Esophagus muscularis mucosa (tissue), 4 donors: Measurements from ENCODE around the gene PYGM. TPM values are rescaled to one million over a fixed set of nuclear protein-coding genes. Genes with fewer than 3 reads are reported as not detected.
A peak's percentile ranks its signal among the peaks of the same experiment; 100 is the strongest.

Experiments
- DNase-seq: peaks from one replicate; pipeline ENCODE4 v3.0.0-alpha.2; 2017; ENCODE audit errors: extremely low spot score
- H3K27ac ChIP-seq, 4 donors: fragments of 200-600 bp; sonication (generic); replicated peaks in 1 of 4; 1 replicate in 3 of 4; 2 replicates in 1 of 4; pipeline ENCODE4 v1.5.1; 2016 to 2019; ENCODE audit warnings: mild to moderate bottlenecking in 1 of 4
- H3K27me3 ChIP-seq, 4 donors: fragments of 200-600 bp; sonication (generic); one replicate each; pipeline versions ENCODE4 v1.5.1 to v1.6.0; 2016 to 2019
- H3K36me3 ChIP-seq, 4 donors: fragments of 200-600 bp; sonication (generic); one replicate each; pipeline ENCODE4 v1.5.1; 2016 to 2019
- H3K4me1 ChIP-seq, 4 donors: fragments of 200-600 bp; sonication (generic); one replicate each; pipeline ENCODE4 v1.5.1; 2016 to 2019
- H3K4me3 ChIP-seq, 4 donors: fragments of 200-600 bp; sonication (generic); 1 replicate in 2 of 4; 2 replicates in 2 of 4; pipeline ENCODE4 v1.5.1; 2016 to 2019; ENCODE audit warnings: mild to moderate bottlenecking in 4 of 4, moderate library complexity in 1 of 4
- H3K9me3 ChIP-seq, 4 donors: fragments of 200-600 bp; sonication (generic); 1 replicate in 3 of 4; 2 replicates in 1 of 4; pipeline ENCODE4 v1.5.1; 2016 to 2019
- EP300 ChIP-seq: sonication (generic); formaldehyde crosslinking; IDR thresholded peaks from one replicate; pipeline ENCODE4 v1.6.1; 2017; ENCODE audit warnings: antibody characterized with exemption
- POLR2A ChIP-seq: fragments of 450-650 bp; IDR thresholded peaks from one replicate; pipeline ENCODE4 v1.6.1; 2017; ENCODE audit warnings: antibody characterized with exemption, moderate library complexity, mild to moderate bottlenecking, low read depth
- POLR2AphosphoS5 ChIP-seq, 2 donors: sonication (generic); formaldehyde crosslinking; IDR thresholded peaks; one replicate each; pipeline ENCODE4 v1.6.1; 2017; ENCODE audit warnings: antibody characterized with exemption in 2 of 2
- WGBS: methylation state at CpG from one replicate; pipeline ENCODE4 v1.1.5; 2018; 5-methylcytosine and 5-hydroxymethylcytosine counted together
- intact Hi-C: fragments of 100-400 bp; cut with DNase I; formaldehyde crosslinking; loops from one replicate; pipeline ENCODE4 v1.15.1; 2023
- total RNA-seq, 4 donors: library from RNA; depleted of rRNA; stranded (reverse); fragments of >200 nt; gene quantifications; one replicate each; pipeline versions ENCODE4 v1.1.0 to v1.2.1, GENCODE V29; 2016
- TF ChIP-seq, protein P1 (sequence below), 3 experiments: fragments of 200-600 bp in 2 of 3; fragments of 450-650 bp in 1 of 3; sonication (generic) in 2 of 3; IDR thresholded peaks; one replicate each; pipeline ENCODE4 v1.5.1; 2017 to 2019; ENCODE audit warnings: antibody characterized with exemption in 3 of 3, mild to moderate bottlenecking in 2 of 3, moderate library complexity in 1 of 3

The PYGM gene
- total RNA-seq, 4 donors from 2014 or later = 18.4 to 57.2 (median 26.3) TPM

DNA sequence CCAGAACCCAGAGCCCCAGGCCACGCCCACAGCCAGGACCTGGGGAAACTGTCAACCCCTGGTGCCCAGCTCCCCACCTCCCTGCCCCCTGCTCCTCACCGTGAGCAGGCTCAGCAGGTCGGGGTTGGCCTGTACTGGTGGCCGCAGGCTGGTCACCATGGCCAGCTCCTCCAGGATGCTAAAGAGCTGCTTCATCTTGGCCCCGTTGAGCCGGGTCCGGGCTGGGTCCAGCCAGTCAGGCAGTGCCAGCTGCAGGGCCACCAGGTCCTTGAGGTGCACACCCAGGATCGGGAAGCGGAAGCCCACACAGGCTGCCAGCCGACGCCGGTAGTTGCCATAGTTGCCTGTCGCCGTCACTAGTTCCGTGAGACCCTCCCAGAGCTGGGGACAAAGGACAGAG lies 23.1 kb downstream of the PYGM start:
- TF ChIP-seq POLR2AphosphoS5 (IDR thresholded peaks at IDR 0.05) (no peak), POLR2A (no peak), EP300 (no peak)
- TF ChIP-seq, protein P1, sequence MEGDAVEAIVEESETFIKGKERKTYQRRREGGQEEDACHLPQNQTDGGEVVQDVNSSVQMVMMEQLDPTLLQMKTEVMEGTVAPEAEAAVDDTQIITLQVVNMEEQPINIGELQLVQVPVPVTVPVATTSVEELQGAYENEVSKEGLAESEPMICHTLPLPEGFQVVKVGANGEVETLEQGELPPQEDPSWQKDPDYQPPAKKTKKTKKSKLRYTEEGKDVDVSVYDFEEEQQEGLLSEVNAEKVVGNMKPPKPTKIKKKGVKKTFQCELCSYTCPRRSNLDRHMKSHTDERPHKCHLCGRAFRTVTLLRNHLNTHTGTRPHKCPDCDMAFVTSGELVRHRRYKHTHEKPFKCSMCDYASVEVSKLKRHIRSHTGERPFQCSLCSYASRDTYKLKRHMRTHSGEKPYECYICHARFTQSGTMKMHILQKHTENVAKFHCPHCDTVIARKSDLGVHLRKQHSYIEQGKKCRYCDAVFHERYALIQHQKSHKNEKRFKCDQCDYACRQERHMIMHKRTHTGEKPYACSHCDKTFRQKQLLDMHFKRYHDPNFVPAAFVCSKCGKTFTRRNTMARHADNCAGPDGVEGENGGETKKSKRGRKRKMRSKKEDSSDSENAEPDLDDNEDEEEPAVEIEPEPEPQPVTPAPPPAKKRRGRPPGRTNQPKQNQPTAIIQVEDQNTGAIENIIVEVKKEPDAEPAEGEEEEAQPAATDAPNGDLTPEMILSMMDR (IDR thresholded peaks at IDR 0.05) = no peak
- Histone ChIP-seq H3K27me3 (no peaks in the 10 kb centered on the region), H3K36me3 (peaks cover 7 to 81% (median 57%) of the 10 kb centered on the region in 4 donors), H3K27ac (no peak overlapping the region), H3K4me1 (peaks cover 0 to 16% (median 9%) of the 10 kb centered on the region in 4 donors), H3K9me3 (no peaks in the 10 kb centered on the region), H3K4me3 (no peak overlapping the region)
- 86% methylated on average over 5 of the region's 15 CpGs for WGBS
- no peak for DNase-seq
- intact Hi-C loops = no loop called here

DNA sequence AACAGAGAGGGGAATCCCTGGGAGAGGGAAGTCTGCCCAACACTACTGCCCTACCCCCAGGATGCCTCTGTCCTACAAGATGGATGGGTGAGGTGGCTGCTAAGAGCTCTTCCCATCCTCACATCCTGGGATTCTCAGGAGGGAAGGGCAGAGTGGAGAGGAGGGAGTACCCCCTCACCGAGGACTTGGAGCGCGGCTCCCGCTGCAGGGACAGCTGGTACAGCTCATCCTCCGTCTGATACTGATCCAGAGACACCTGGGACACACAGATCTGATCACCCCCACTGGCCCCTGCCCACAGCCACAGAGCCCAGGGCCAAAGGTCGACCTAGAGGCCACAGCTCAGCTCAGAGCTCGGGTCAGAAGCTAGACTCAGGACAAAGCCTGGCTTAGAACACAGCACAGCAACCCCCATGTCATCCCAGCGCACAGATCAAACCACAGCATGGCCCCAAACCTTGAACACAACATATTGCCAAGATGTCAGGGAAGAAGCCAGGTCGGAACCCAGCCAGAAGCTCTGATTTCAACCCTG lies 24.0 kb downstream of the PYGM start:
- H3K4me3 ChIP-seq = no peak overlapping the region
- H3K4me1 ChIP-seq = peaks cover 0 to 7% (median 1%) of the 10 kb centered on the region in 4 donors
- intact Hi-C loops = no loop called here
- H3K27ac ChIP-seq = peak overlapping the region in 1 of 4 donors; percentile 3
- WGBS = 100% methylated on average over 1 of the region's 9 CpGs
- H3K27me3 ChIP-seq = no peaks in the 10 kb centered on the region
- no peak for DNase-seq
- peaks cover 7 to 79% (median 56%) of the 10 kb centered on the region in 4 donors for H3K36me3 ChIP-seq
- TF ChIP-seq EP300 (no peak), POLR2A (no peak), POLR2AphosphoS5 (IDR thresholded peaks at IDR 0.05) (no peak)
- TF ChIP-seq, protein P1 (IDR thresholded peaks at IDR 0.05) = no peak
- no peaks in the 10 kb centered on the region for H3K9me3 ChIP-seq

DNA sequence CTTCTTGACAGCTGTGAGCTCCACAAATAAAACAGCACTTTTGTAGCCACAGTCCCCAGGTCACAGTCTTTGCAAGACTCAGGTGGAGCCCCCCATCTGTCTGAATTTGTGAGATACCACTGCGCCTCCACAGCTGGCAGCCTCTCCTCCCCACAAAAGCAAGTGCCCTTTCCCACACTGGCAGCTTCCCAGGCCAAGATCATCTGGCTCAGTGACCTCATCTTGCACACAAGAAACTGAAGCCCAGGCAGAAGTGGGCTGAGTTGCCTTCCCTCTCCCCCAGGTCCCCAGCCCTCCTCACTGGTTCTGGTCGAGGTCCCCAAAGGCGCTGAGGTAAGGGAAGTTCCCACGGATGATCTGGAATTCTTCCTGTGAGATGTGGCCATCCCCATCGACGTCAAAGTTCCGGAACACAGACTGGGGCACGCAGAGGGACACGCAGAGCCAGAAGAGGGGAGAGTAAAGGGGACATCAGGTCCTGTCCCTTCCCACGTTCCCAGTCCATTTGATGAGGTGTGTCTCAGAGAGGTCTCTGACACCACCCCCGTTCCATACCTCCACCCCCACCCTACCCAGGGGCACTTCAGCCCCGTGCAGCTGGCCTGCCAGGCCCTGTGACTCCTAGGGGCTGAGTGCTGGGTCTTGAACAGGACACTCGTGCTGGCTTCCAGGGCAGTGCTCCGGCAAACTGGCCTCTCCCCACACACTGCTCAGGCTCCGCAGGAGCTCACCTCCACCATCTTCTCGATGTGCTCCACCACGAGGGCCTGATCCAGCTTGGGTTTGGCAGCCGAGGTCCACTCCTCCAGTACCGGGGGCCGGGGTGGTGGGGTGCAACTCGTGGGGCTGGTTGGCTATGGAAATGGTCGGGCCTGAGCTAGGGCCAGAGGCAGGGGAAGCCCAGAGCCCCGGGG lies 24.7 kb downstream of the PYGM start:
- 77% methylated on average over 14 of the region's 23 CpGs for WGBS

DNA sequence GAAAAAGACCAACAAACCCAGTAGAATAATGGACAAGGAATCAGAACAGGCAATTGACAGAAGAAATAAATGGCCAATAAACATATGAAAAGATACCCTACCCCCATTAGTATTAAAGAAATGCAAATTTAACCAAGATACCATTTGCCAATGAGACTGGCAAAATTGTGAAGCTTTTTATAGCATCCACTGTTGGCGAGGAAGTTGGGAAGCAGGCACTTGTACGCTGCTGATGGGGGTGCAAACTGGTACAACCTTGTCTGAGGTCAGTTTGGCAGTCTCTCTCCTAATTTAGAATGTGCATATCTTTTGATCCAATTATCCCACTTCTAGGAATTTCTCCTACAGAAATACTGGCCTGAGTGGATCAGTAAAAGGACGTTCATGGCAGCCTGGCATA lies 28.2 kb downstream of the PYGM start:
- TF ChIP-seq, protein P1 (IDR thresholded peaks at IDR 0.05) = no peak
- TF ChIP-seq POLR2AphosphoS5 (IDR thresholded peaks at IDR 0.05) (no peak), POLR2A (no peak), EP300 (no peak)
- intact Hi-C loops = no loop called here
- peaks cover 0 to 76% (median 65%) of the 10 kb centered on the region in 4 donors for H3K36me3 ChIP-seq
- H3K27me3 ChIP-seq = no peaks in the 10 kb centered on the region
- H3K4me3 ChIP-seq = no peak overlapping the region
- no peak overlapping the region for H3K27ac ChIP-seq
- no peaks in the 10 kb centered on the region for H3K9me3 ChIP-seq
- peaks cover 0 to 14% (median 6%) of the 10 kb centered on the region in 4 donors for H3K4me1 ChIP-seq
- WGBS = 79% methylated on average over 3 of the region's 3 CpGs
- DNase-seq = no peak

More for the DNA sequence above, 24.7 kb downstream of the PYGM start:
- TF ChIP-seq EP300 (no peak), POLR2AphosphoS5 (IDR thresholded peaks at IDR 0.05) (no peak), POLR2A (no peak)
- TF ChIP-seq, protein P1 (IDR thresholded peaks at IDR 0.05) = no peak
- Histone ChIP-seq H3K4me3 (no peak overlapping the region), H3K4me1 (peaks cover 0 to 9% (median 1%) of the 10 kb centered on the region in 4 donors), H3K9me3 (no peaks in the 10 kb centered on the region), H3K27me3 (no peaks in the 10 kb centered on the region), H3K36me3 (peaks cover 7 to 80% (median 58%) of the 10 kb centered on the region in 4 donors), H3K27ac (peak overlapping the region in 1 of 4 donors; percentile 3)
- intact Hi-C loops = no loop called here
- DNase-seq = no peak
